IMR-90 (cell line): ENCODE results near the gene OSMR. TPM values are rescaled to one million over a fixed set of nuclear protein-coding genes. Genes with fewer than 3 reads are reported as not detected.

ENCODE experiments used
- ATAC-seq: fragments of 200-7000 bp; cut with Tn5 transposase; 2 replicates; pipeline ENCODE4 v1.9.1; 2020; ENCODE audit warnings: low read depth, mild to moderate bottlenecking, moderate library complexity
- BruUV-seq: library from RNA; stranded (reverse); fragments of 400-500 nt; replicated peaks from 2 replicates; lab custom pipeline; 2021; lab: Mats Ljungman, UMichigan
- CTCF ChIA-PET: fragments of 300-600 bp; formaldehyde crosslinking; extraction: SDS; loops from one replicate; lab custom pipeline; 2021; ENCODE audit warnings: antibody characterized with exemption; lab: Yijun Ruan, JAX
- POLR2A ChIA-PET: fragments of 300-600 bp; sonication (Branson Sonifier 250); formaldehyde crosslinking; loops from one replicate; lab custom pipeline; 2022; ENCODE audit warnings: antibody characterized with exemption; ENCODE audit not compliant: unreplicated experiment; lab: Charles Lee
- DNase-seq: peaks from one replicate; pipeline ENCODE4 v3.0.0; 2013
- H2AFZ ChIP-seq: replicated peaks from 2 replicates; pipeline ENCODE3; 2013; ENCODE audit warnings: low read length, mild to moderate bottlenecking; ENCODE audit not compliant: poor library complexity
- H2AK5ac ChIP-seq: 2 replicates; pipeline ENCODE4 v1.6.1; 2013; ENCODE audit warnings: low read depth, low read length, inconsistent platforms
- H2AK9ac ChIP-seq: replicated peaks from 2 replicates; pipeline ENCODE3; 2013; ENCODE audit warnings: mild to moderate bottlenecking, low read depth, low read length, moderate library complexity; ENCODE audit not compliant: poor library complexity
- H2BK120ac ChIP-seq: 2 replicates; pipeline ENCODE4 v1.6.1; 2013; ENCODE audit warnings: low read depth, low read length, inconsistent platforms
- H2BK15ac ChIP-seq: 3 replicates; pipeline ENCODE4 v1.6.1; 2013; ENCODE audit warnings: low read depth, low read length, inconsistent platforms
- H2BK20ac ChIP-seq: 2 replicates; pipeline ENCODE4 v1.6.1; 2013; ENCODE audit warnings: low read depth, mild to moderate bottlenecking, inconsistent platforms, low read length, moderate library complexity
- H2BK5ac ChIP-seq: 2 replicates; pipeline ENCODE4 v1.6.1; 2013; ENCODE audit warnings: mild to moderate bottlenecking, low read depth, low read length, inconsistent platforms; ENCODE audit not compliant: poor library complexity, severe bottlenecking
- H3K14ac ChIP-seq: replicated peaks from 2 replicates; pipeline ENCODE4 v1.6.1; 2013; ENCODE audit warnings: low read depth, low read length, inconsistent platforms
- H3K18ac ChIP-seq: 2 replicates; pipeline ENCODE4 v1.6.1; 2013; ENCODE audit warnings: low read depth, low read length, control low read depth
- H3K23ac ChIP-seq: 2 replicates; pipeline ENCODE4 v1.6.1; 2013; ENCODE audit warnings: low read depth, low read length, inconsistent platforms
- H3K27ac ChIP-seq: 2 replicates; pipeline ENCODE4 v1.5.1; 2013; ENCODE audit warnings: mild to moderate bottlenecking, control low read depth, low read length; ENCODE audit not compliant: insufficient read depth
- H3K27me3 ChIP-seq: 2 replicates; pipeline ENCODE4 v1.6.1; 2013; ENCODE audit warnings: low read length; ENCODE audit not compliant: control insufficient read depth, insufficient read depth
- H3K36me3 ChIP-seq: 2 replicates; pipeline ENCODE4 v1.6.1; 2013; ENCODE audit warnings: low read length, mixed read lengths; ENCODE audit not compliant: control insufficient read depth, insufficient read depth
- H3K4ac ChIP-seq: 2 replicates; pipeline ENCODE4 v1.6.1; 2013; ENCODE audit warnings: low read depth, low read length, inconsistent platforms
- H3K4me1 ChIP-seq: 2 replicates; pipeline ENCODE4 v1.6.1; 2013; ENCODE audit warnings: low read length, mixed read lengths; ENCODE audit not compliant: control insufficient read depth, insufficient read depth
- H3K4me2 ChIP-seq: 2 replicates; pipeline ENCODE4 v1.6.1; 2013; ENCODE audit warnings: low read depth, mild to moderate bottlenecking, control low read depth, low read length, moderate library complexity
- H3K4me3 ChIP-seq: 2 replicates; pipeline ENCODE4 v1.5.1; 2013; ENCODE audit warnings: low read depth, mild to moderate bottlenecking, control low read depth, low read length, moderate library complexity; ENCODE audit not compliant: insufficient read depth
- H3K56ac ChIP-seq: 2 replicates; pipeline ENCODE4 v1.6.1; 2013; ENCODE audit warnings: low read length, inconsistent platforms; ENCODE audit not compliant: insufficient read depth; ENCODE audit errors: extremely low read depth
- H3K79me1 ChIP-seq, 2 experiments: 2 replicates each; pipeline ENCODE4 v1.6.1; 2013; ENCODE audit warnings: low read length in 2 of 2, inconsistent platforms in 1 of 2, low read depth in 1 of 2
- H3K9ac ChIP-seq: 2 replicates; pipeline ENCODE4 v1.6.1; 2013; ENCODE audit warnings: low read depth, low read length, control low read depth
- H3K9me1 ChIP-seq: 2 replicates; pipeline ENCODE4 v1.6.1; 2013; ENCODE audit warnings: low read length, inconsistent platforms; ENCODE audit not compliant: insufficient read depth
- H3K9me3 ChIP-seq: 2 replicates; pipeline ENCODE4 v1.6.1; 2013; ENCODE audit warnings: low read length; ENCODE audit not compliant: control insufficient read depth, insufficient read depth
- H4K20me1 ChIP-seq: 2 replicates; pipeline ENCODE4 v1.6.1; 2013; ENCODE audit warnings: low read length, inconsistent platforms; ENCODE audit not compliant: insufficient read depth
- H4K5ac ChIP-seq: 2 replicates; pipeline ENCODE4 v1.6.1; 2013; ENCODE audit warnings: mild to moderate bottlenecking, low read depth, low read length, control low read depth
- H4K8ac ChIP-seq, 2 experiments: 2 replicates each; pipeline ENCODE4 v1.6.1; 2013; ENCODE audit warnings: low read depth in 2 of 2, low read length in 2 of 2, control low read depth in 1 of 2, inconsistent platforms in 1 of 2
- H4K91ac ChIP-seq: 2 replicates; pipeline ENCODE4 v1.6.1; 2013; ENCODE audit warnings: low read depth, low read length, inconsistent platforms; ENCODE audit not compliant: insufficient read depth
- BHLHE40 ChIP-seq: fragments of 150-350 bp; IDR thresholded peaks from 2 replicates; pipeline ENCODE4 v1.6.1; 2016; ENCODE audit warnings: mild to moderate bottlenecking, low read depth, low read length
- CEBPB ChIP-seq: IDR thresholded peaks from 2 replicates; pipeline ENCODE4 v1.6.1; 2012; ENCODE audit warnings: low read depth, low read length, improper control_type of control experiment
- CHD1 ChIP-seq: IDR thresholded peaks from 2 replicates; pipeline ENCODE4 v1.6.1; 2012; ENCODE audit warnings: low read depth, low read length, improper control_type of control experiment
- FOS ChIP-seq: fragments of 150-350 bp; IDR thresholded peaks from 2 replicates; pipeline ENCODE4 v1.6.1; 2016; ENCODE audit warnings: low read depth, low read length
- POLR2A ChIP-seq: IDR thresholded peaks from 2 replicates; pipeline ENCODE4 v1.6.1; 2012; ENCODE audit warnings: mild to moderate bottlenecking, low read depth, low read length
- RAD21 ChIP-seq: IDR thresholded peaks from 2 replicates; pipeline ENCODE4 v1.6.1; 2012; ENCODE audit warnings: low read length, improper control_type of control experiment
- RCOR1 ChIP-seq: IDR thresholded peaks from 2 replicates; pipeline ENCODE4 v1.6.1; 2012; ENCODE audit warnings: mild to moderate bottlenecking, low read length, improper control_type of control experiment; ENCODE audit not compliant: insufficient replicate concordance
- RFX5 ChIP-seq: IDR thresholded peaks from 2 replicates; pipeline ENCODE4 v1.8.0; 2012; ENCODE audit warnings: low read depth, mild to moderate bottlenecking, low read length, moderate library complexity
- SMC3 ChIP-seq: fragments of 150-350 bp; IDR thresholded peaks from 2 replicates; pipeline ENCODE4 v1.6.1; 2016; ENCODE audit warnings: low read depth, mild to moderate bottlenecking, antibody characterized with exemption, low read length, moderate library complexity
- USF2 ChIP-seq: fragments of 150-350 bp; IDR thresholded peaks from 2 replicates; pipeline ENCODE4 v1.6.1; 2017; ENCODE audit warnings: mild to moderate bottlenecking, antibody characterized with exemption, low read length, low read depth
- WGBS, 2 experiments: methylation state at CpG; one replicate each; pipeline versions ENCODE4 v1.1.5 to v1.1.7; 2013; ENCODE audit warnings: missing lambda C conversion rate in 2 of 2; ENCODE audit not compliant: insufficient read length in 1 of 2; ENCODE audit errors: extremely low coverage in 2 of 2; 5-methylcytosine and 5-hydroxymethylcytosine counted together
- dilution Hi-C: fragments of 300-500 bp; cut with HindIII; formaldehyde crosslinking; loops from one replicate; pipeline ENCODE4 v1.14.3; 2018; ENCODE audit warnings: low sequenced_read_pairs; ENCODE audit not compliant: unreplicated experiment
- in situ Hi-C: fragments of 300-500 bp; cut with MboI; formaldehyde crosslinking; loops from 3 replicates; pipeline ENCODE4 v1.14.3; 2019; ENCODE audit warnings: low sequenced_read_pairs, inconsistent platforms, mixed read lengths
- intact Hi-C: fragments of 100-400 bp; cut with micrococcal nuclease; formaldehyde crosslinking; loops from 2 replicates; pipeline ENCODE4 v1.10.0; 2022
- polyA plus RNA-seq, 3 experiments: library from polyadenylated mRNA; depleted of rRNA; stranded (reverse); fragments of >200 nt; gene quantifications; 2 replicates each; pipeline ENCODE4 v1.2.3, GENCODE V29; 2012; ENCODE audit warnings: low replicate concordance in 1 of 3
- total RNA-seq: library from RNA; depleted of rRNA; stranded (reverse); fragments of >200 nt; gene quantifications from 2 replicates; pipeline ENCODE4 v1.2.3, GENCODE V29; 2012

Gene OSMR
- total and polyA plus RNA-seq, 2 of the 4 experiments (the other 2 are of a cell fraction): 41.6 to 48.7 TPM

- Histone ChIP-seq H4K91ac (no peak overlapping the region), H3K36me3 (peaks cover 27% of the 10 kb centered on the region), H3K79me1 (peaks cover 0 to 11% of the 10 kb centered on the region in 2 experiments; a peak in 3 of 4 replicates), H3K9me3 (no peaks in the 10 kb centered on the region), H3K23ac (no peak overlapping the region), H3K14ac (no peak overlapping the region), H3K27me3 (no peaks in the 10 kb centered on the region), H4K8ac (no peak overlapping the region), H3K4me3 (no peak overlapping the region), H2BK15ac (no peak overlapping the region), H2AK9ac (no peak overlapping the region), H3K27ac (no peak overlapping the region), H2BK5ac (no peak overlapping the region), H3K4me2 (no peak overlapping the region), H2BK20ac (no peak overlapping the region), H3K9ac (no peak overlapping the region), H3K9me1 (no peaks in the 10 kb centered on the region), H3K4ac (no peak overlapping the region), H3K4me1 (peaks cover 6% of the 10 kb centered on the region), H2AK5ac (no peak overlapping the region), H2AFZ (no peak overlapping the region), H3K56ac (no peak overlapping the region), H3K18ac (no peak overlapping the region), H4K20me1 (no peaks in the 10 kb centered on the region; the same call in 1 of the 2 replicates), H4K5ac (no peak overlapping the region), H2BK120ac (no peak overlapping the region)
- no CpG with 5 or more reads among the region's 2 CpGs for WGBS, 2 experiments
- TF ChIP-seq BHLHE40: no peak
- TF ChIP-seq CHD1: no peak
- no peak for TF ChIP-seq POLR2A
- no peak for TF ChIP-seq RAD21
- TF ChIP-seq CEBPB: no peak
- no peak for TF ChIP-seq RFX5
- TF ChIP-seq USF2: no peak
- no peak for TF ChIP-seq RCOR1
- TF ChIP-seq SMC3: no peak
- no peak for TF ChIP-seq FOS
- no TSS peak for BruUV-seq
- DNase-seq (no peak), ATAC-seq (no peak)
- intact Hi-C loops (no loop called here), dilution Hi-C loops (no loop called here), in situ Hi-C loops (no loop called here)
- ChIA-PET POLR2A (no interaction called here), CTCF (no interaction called here)
These were observed 96.1 kb downstream of the OSMR start for GRCh38 chr5:38941912-38942311.
